Lung (tissue), 12 donors: Measurements from ENCODE around the gene KCNC4. TPM values are rescaled to one million over a fixed set of nuclear protein-coding genes. Genes with fewer than 3 reads are reported as not detected.
A peak's percentile ranks its signal among the peaks of the same experiment; 100 is the strongest.

ENCODE experiments used
- ATAC-seq: fragments of 200-7000 bp; cut with Tn5 transposase; one replicate; pipeline ENCODE4 v1.9.1; 2020; ENCODE audit warnings: moderate number of reproducible peaks; ENCODE audit not compliant: insufficient read depth, low FRiP score
- DNase-seq, 3 donors: peaks; one replicate each; pipeline ENCODE4 v3.0.0-alpha.2; 2013 to 2017
- H3K27ac ChIP-seq, 2 donors: one replicate each; pipeline ENCODE4 v1.5.1; 2013; ENCODE audit warnings: mild to moderate bottlenecking in 2 of 2, moderate library complexity in 2 of 2, control low read depth in 1 of 2, inconsistent platforms in 1 of 2, low read depth in 1 of 2, low read length in 1 of 2
- H3K27me3 ChIP-seq, 3 donors: one replicate each; pipeline ENCODE4 v1.5.1; 2013; ENCODE audit warnings: low read length in 2 of 3; ENCODE audit not compliant: control insufficient read depth in 3 of 3, insufficient read depth in 3 of 3
- H3K36me3 ChIP-seq, 4 donors: one replicate each; pipeline ENCODE4 v1.5.1; 2013; ENCODE audit warnings: low read length in 4 of 4, mild to moderate bottlenecking in 1 of 4, moderate library complexity in 1 of 4; ENCODE audit not compliant: control insufficient read depth in 4 of 4, insufficient read depth in 4 of 4
- H3K4me1 ChIP-seq, 5 donors: one replicate each; pipeline ENCODE4 v1.5.1; 2013; ENCODE audit warnings: low read length in 5 of 5, mild to moderate bottlenecking in 2 of 5, moderate library complexity in 1 of 5; ENCODE audit not compliant: control insufficient read depth in 5 of 5, insufficient read depth in 5 of 5
- H3K4me3 ChIP-seq: one replicate; pipeline ENCODE4 v1.5.1; 2013; ENCODE audit warnings: mild to moderate bottlenecking, control low read depth, moderate library complexity
- H3K9ac ChIP-seq, 2 donors: one replicate each; pipeline ENCODE4 v1.5.1; 2013; ENCODE audit warnings: low read length in 2 of 2, control low read depth in 1 of 2; ENCODE audit not compliant: insufficient read depth in 1 of 2
- H3K9me3 ChIP-seq, 4 donors: one replicate each; pipeline ENCODE4 v1.5.1; 2013; ENCODE audit warnings: low read length in 3 of 4, mild to moderate bottlenecking in 1 of 4, moderate library complexity in 1 of 4; ENCODE audit not compliant: control insufficient read depth in 4 of 4, insufficient read depth in 3 of 4
- CTCF ChIP-seq: IDR thresholded peaks from 2 replicates; pipeline ENCODE4 v1.5.1; 2012; ENCODE audit warnings: mild to moderate bottlenecking; ENCODE audit errors: control extremely low read depth, extremely low read depth
- WGBS, 2 donors: extraction: QIAGEN DNeasy Blood & Tissue Kit; methylation state at CpG; one replicate each; pipeline ENCODE4 v1.1.7; 2013; 5-methylcytosine and 5-hydroxymethylcytosine counted together
- polyA plus RNA-seq, 2 donors: library from polyadenylated mRNA; stranded (reverse); fragments of 200-250 nt; gene quantifications; one replicate each; pipeline ENCODE4 v1.2.1, GENCODE V29; 2013
- total RNA-seq, 2 donors: library from RNA; depleted of rRNA in 1 of 2; stranded (reverse); fragments of >200 nt in 1 of 2; gene quantifications; one replicate each; pipeline ENCODE4 v1.2.1, GENCODE V29; 2014 to 2021
- donor health status: control.
- donor health status: control.
- donor health status: Bipolar disorder and iron deficiency.
- donor health status: healthy.
- donor health status: DM: yes; HTN: yes; CAD: no.

Gene KCNC4
- total and polyA plus RNA-seq, 4 donors = 3.1 to 9.2 (median 3.5) TPM

DNA sequence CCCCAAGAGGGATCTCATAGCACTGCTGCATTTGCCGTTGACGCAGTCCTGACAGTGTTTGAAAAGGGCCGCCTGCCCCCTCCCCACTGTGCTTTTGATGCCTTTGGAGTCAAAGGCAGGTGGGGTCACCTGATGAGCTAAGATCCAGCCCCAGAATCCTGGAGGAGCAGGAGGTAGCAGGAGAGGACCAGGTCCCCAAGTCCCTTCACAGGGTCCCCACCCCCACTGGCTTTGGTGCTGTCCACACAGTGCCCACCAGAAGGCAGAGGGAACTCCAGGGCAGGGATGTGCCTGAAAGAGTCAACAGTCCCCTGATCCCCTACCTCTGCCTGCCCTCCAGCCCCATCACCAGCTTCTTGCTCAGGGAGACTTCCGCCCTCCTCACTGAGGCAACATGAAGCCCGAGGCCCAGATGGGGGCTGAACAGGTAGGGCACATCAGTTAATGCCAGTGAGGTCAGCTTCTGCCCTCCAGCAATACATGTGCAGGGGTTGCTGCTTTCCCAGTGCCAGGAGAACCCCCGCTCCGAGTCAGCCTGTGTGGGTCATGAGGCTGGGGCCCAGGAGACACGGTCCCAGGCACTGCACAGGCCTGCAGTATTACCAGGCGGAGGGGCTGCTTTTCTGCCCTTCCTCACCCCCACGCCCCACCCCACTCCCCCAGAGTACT, 8.8 kb upstream of the KCNC4 start:
- WGBS, 2 donors = 83 to 90% methylated on average over 10 of the region's 10 CpGs
- no peak overlapping the region for H3K27ac ChIP-seq
- no peaks in the 10 kb centered on the region for H3K4me1 ChIP-seq
- H3K4me3 ChIP-seq = no peak overlapping the region
- no peaks in the 10 kb centered on the region for H3K27me3 ChIP-seq
- DNase-seq (no peak), ATAC-seq (no peak)
- no peak for TF ChIP-seq CTCF
- H3K36me3 ChIP-seq = no peaks in the 10 kb centered on the region
- H3K9me3 ChIP-seq = peaks cover 0 to 2% (median 0%) of the 10 kb centered on the region in 4 donors
- H3K9ac ChIP-seq = no peak overlapping the region

GRCh38 chr1:110203021-110203661, 7.0 kb upstream of the KCNC4 start:
- Histone ChIP-seq H3K27me3 (peaks cover 0 to 3% (median 2%) of the 10 kb centered on the region in 3 donors), H3K27ac (peak overlapping the region in 1 of 2 donors; percentile 20), H3K9ac (no peak overlapping the region), H3K4me3 (no peak overlapping the region), H3K4me1 (no peaks in the 10 kb centered on the region), H3K36me3 (no peaks in the 10 kb centered on the region), H3K9me3 (peaks cover 0 to 2% (median 0%) of the 10 kb centered on the region in 4 donors)
- 36% methylated on average over 6 of the region's 6 CpGs for WGBS, 2 donors
- peak; percentile 61 for ATAC-seq
- peak; percentile 70 to 78 (median 76) for DNase-seq
- peak; percentile 81 for TF ChIP-seq CTCF

- 84 to 88% methylated on average over 4 of the region's 4 CpGs for WGBS, 2 donors
- no peak for TF ChIP-seq CTCF
- Histone ChIP-seq H3K4me1 (peaks cover 0 to 10% (median 0%) of the 10 kb centered on the region in 5 donors), H3K4me3 (no peak overlapping the region), H3K36me3 (no peaks in the 10 kb centered on the region), H3K9ac (no peak overlapping the region), H3K27me3 (peaks cover 0 to 15% (median 8%) of the 10 kb centered on the region in 3 donors), H3K27ac (no peak overlapping the region), H3K9me3 (no peaks in the 10 kb centered on the region)
- ATAC-seq (no peak), DNase-seq (no peak)
Observed at GRCh38 chr1:110205156-110205555, 5.0 kb upstream of the KCNC4 start.
